ENCODE measurements around the gene NTM.

NTM gene

DNA sequence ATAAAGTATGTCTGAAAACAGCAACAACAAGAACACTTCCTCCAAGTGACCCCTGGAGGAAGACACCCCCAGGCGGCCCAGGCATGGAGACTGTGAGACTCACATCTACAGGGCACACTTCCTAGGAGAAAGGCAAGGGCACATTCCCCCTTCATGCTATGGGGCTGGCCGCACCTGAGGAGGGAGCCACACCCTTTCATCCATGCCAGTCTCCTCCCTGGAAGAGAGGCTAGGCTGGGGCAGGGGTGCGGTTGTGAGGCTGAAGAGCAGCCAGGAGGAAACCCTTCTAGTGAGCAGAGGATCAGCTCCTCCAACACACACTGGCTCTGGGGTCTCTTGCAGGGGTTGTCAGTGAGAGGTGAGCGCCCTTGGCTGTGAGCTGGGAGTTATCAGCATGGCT, 678.8 kb downstream of the NTM start:
- TF ChIP-seq CTCF (IDR thresholded peaks at IDR 0.05; ENCODE audit: insufficient read depth, low read depth, low read length, missing control alignments): no peak
- no peak for DNase-seq (ENCODE audit: low read depth)
- H3K4me3 ChIP-seq (ENCODE audit: low read depth, low read length): no peak overlapping the region

GRCh38 chr11:132050049-132050448, 679.6 kb downstream of the NTM start:
- H3K4me3 ChIP-seq (ENCODE audit: low read depth, low read length): no peak overlapping the region
- TF ChIP-seq CTCF (IDR thresholded peaks at IDR 0.05; ENCODE audit: insufficient read depth, low read depth, low read length, missing control alignments): no peak
- no peak for DNase-seq (ENCODE audit: low read depth)

GRCh38 chr11:132050577-132051165, 680.3 kb downstream of the NTM start:
- DNase-seq (ENCODE audit: low read depth): no peak
- no peak for TF ChIP-seq CTCF (IDR thresholded peaks at IDR 0.05; ENCODE audit: insufficient read depth, low read depth, low read length, missing control alignments)
- no peak overlapping the region for H3K4me3 ChIP-seq (ENCODE audit: low read depth, low read length)

DNA sequence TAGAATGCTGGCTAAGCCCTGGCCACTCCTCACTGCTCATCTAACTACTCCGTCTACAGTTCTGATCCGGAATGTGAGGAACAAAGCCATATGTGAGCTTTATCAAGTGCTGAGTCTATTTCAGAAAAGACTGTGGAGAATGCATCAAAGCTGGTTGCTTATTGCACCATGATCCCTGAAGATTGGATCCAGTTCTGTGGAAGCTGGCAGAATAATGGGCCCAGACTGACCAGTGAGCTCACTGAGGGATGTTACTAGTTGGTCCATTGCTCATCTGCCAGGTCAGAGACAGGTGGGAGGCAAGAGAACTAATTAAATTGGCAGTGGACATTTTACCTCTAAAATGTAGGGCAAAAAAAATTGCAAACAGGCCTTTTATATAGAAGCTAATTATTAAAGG, 681.3 kb downstream of the NTM start:
- no peak overlapping the region for H3K4me3 ChIP-seq (ENCODE audit: low read depth, low read length)
- no peak for DNase-seq (ENCODE audit: low read depth)
- TF ChIP-seq CTCF (IDR thresholded peaks at IDR 0.05; ENCODE audit: insufficient read depth, low read depth, low read length, missing control alignments): no peak

GRCh38 chr11:132052342-132052741, 681.9 kb downstream of the NTM start:
- H3K4me3 ChIP-seq (ENCODE audit: low read depth, low read length): no peak overlapping the region
- no peak for DNase-seq (ENCODE audit: low read depth)
- no peak for TF ChIP-seq CTCF (IDR thresholded peaks at IDR 0.05; ENCODE audit: insufficient read depth, low read depth, low read length, missing control alignments)

- DNase-seq (ENCODE audit: low read depth): no peak
- no peak for TF ChIP-seq CTCF (IDR thresholded peaks at IDR 0.05; ENCODE audit: insufficient read depth, low read depth, low read length, missing control alignments)
- H3K4me3 ChIP-seq (ENCODE audit: low read depth, low read length): no peak overlapping the region
Measured at GRCh38 chr11:132052904-132053303, 682.5 kb downstream of the NTM start.

DNA sequence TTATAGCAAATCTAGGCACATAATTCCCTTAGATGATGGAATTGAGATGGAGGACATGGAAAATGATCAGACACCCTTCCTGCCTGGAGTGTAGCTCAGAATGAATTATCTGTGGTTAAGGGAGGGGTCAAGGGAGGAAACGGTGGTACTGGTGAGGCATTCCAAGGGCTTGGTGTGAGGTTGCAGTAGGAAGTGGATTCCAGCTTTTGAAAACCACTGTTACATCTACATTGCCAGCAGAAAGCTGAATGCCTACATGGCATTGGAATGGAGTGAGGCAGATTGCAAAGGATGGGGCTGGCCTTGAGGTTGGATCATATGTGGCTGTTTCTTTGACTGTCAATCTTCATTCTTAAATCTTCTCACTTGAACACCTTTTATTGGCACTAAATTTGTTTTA, 684.4 kb downstream of the NTM start:
- no peak overlapping the region for H3K4me3 ChIP-seq (ENCODE audit: low read depth, low read length)
- DNase-seq (ENCODE audit: low read depth): no peak
- no peak for TF ChIP-seq CTCF (IDR thresholded peaks at IDR 0.05; ENCODE audit: insufficient read depth, low read depth, low read length, missing control alignments)

Data from GM12865 (cell line).